DOHH2 (cell line): Measurements from ENCODE around the gene PMVK.

Source experiments
- H3F3A ChIP-seq: fragments of 200-600 bp; sonication (generic), shearing (Covaris generic); 2 replicates; pipeline ENCODE4 v1.6.0; 2016; ENCODE audit warnings: antibody characterized with exemption, mild to moderate bottlenecking; ENCODE audit not compliant: control insufficient read depth, insufficient read depth
- H3K27ac ChIP-seq: fragments of 200-600 bp; sonication (generic); 2 replicates; pipeline ENCODE4 v1.5.1; 2014; ENCODE audit warnings: low read depth, mild to moderate bottlenecking, low read length, moderate library complexity
- H3K27me3 ChIP-seq: fragments of 200-600 bp; sonication (generic); 2 replicates; pipeline ENCODE4 v1.6.1; 2014; ENCODE audit warnings: mild to moderate bottlenecking, low read length, mixed read lengths; ENCODE audit not compliant: control insufficient read depth
- H3K36me3 ChIP-seq: fragments of 200-600 bp; sonication (generic); 2 replicates; pipeline ENCODE4 v1.6.1; 2014; ENCODE audit warnings: mild to moderate bottlenecking, low read length, moderate library complexity, mixed read lengths; ENCODE audit not compliant: control insufficient read depth
- H3K4me1 ChIP-seq: fragments of 200-600 bp; sonication (generic); 2 replicates; pipeline ENCODE4 v1.6.1; 2014; ENCODE audit warnings: mild to moderate bottlenecking, low read length, mixed read lengths; ENCODE audit not compliant: control insufficient read depth
- H3K4me2 ChIP-seq: fragments of 200-600 bp; sonication (generic); 2 replicates; pipeline ENCODE4 v1.6.0; 2014; ENCODE audit warnings: mild to moderate bottlenecking, low read length, moderate library complexity
- H3K4me3 ChIP-seq: fragments of 200-600 bp; sonication (generic); 2 replicates; pipeline ENCODE4 v1.5.1; 2014; ENCODE audit warnings: mild to moderate bottlenecking, low read length, mixed read lengths
- H3K79me2 ChIP-seq: fragments of 200-600 bp; sonication (generic); 2 replicates; pipeline ENCODE4 v1.6.1; 2014; ENCODE audit warnings: mild to moderate bottlenecking, low read length, mixed read lengths; ENCODE audit not compliant: control insufficient read depth
- H3K9me2 ChIP-seq: fragments of 200-600 bp; sonication (generic); replicated peaks from 2 replicates; pipeline ENCODE4 v1.6.1; 2014; ENCODE audit warnings: mild to moderate bottlenecking, low read length, mixed read lengths; ENCODE audit not compliant: control insufficient read depth
- H3K9me3 ChIP-seq: fragments of 200-600 bp; sonication (generic); 2 replicates; pipeline ENCODE4 v1.6.1; 2014; ENCODE audit warnings: antibody characterized with exemption, low read length, mixed read lengths; ENCODE audit not compliant: control insufficient read depth, insufficient read depth
- H4K20me1 ChIP-seq: fragments of 200-600 bp; sonication (generic); 2 replicates; pipeline ENCODE4 v1.6.0; 2014; ENCODE audit warnings: low read depth, mild to moderate bottlenecking, antibody characterized with exemption, low read length, moderate library complexity; ENCODE audit not compliant: control insufficient read depth, insufficient read depth
- EZH2phosphoT487 ChIP-seq: fragments of 200-600 bp; sonication (generic); IDR thresholded peaks from 2 replicates; pipeline ENCODE4 v1.6.1; 2017; ENCODE audit warnings: borderline replicate concordance, mild to moderate bottlenecking, antibody characterized with exemption, low read length, moderate library complexity, mixed read lengths
- TF ChIP-seq, protein P1 (sequence below): fragments of 200-600 bp; sonication (generic); IDR thresholded peaks from one replicate; pipeline ENCODE4 v1.5.1; 2014; ENCODE audit warnings: antibody characterized with exemption, mild to moderate bottlenecking, low read depth, low read length; ENCODE audit not compliant: poor library complexity, severe bottlenecking

The PMVK gene

DNA sequence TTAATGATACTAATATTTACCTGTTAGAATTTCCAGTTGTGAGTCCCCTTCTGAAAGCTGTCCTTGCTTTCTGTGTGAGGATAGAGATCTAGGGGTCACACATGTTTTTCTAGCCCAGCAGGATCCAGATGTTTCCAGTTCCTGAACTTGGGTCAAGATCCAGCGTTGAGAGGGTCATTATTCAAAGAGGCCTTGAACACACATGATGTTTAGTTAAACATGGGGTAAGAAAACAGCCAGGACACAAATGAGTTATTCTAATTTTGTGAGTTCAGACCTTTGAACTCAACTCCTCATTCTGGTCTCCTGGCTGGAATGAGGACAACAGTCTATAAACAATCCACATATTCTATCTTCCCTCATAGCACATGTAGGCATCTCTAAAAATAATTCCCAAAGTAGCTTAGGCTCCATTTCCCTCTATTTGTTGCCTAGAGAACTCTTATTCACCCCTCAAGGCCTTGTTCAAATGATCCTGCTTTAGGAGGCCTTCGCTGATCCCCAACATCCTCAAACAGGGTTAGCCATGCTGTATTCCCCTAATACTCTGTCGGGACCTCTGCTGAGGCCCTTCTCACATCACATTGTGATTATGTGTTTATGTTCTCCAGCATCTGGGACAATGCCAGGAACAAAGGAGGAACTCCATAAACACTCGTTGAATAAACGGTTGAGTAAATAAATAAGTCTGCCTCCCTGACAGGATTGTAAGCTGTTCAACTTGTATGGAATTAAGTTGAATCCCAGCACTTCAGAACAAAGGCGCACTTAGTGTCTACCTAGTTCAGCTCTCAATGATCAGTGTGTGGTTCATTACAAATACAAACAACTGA is 51.4 kb downstream of the PMVK start:
- Histone ChIP-seq H3K4me1 (peaks cover 7% of the 10 kb centered on the region; the same call in 1 of the 2 replicates), H3K4me3 (no peak overlapping the region), H3K79me2 (no peaks in the 10 kb centered on the region), H3F3A (no peaks in the 10 kb centered on the region), H3K9me3 (no peaks in the 10 kb centered on the region), H3K27me3 (no peaks in the 10 kb centered on the region), H3K4me2 (no peak overlapping the region), H3K9me2 (no peaks in the 10 kb centered on the region), H4K20me1 (no peaks in the 10 kb centered on the region), H3K27ac (no peak overlapping the region), H3K36me3 (no peaks in the 10 kb centered on the region)
- TF ChIP-seq, protein P1, sequence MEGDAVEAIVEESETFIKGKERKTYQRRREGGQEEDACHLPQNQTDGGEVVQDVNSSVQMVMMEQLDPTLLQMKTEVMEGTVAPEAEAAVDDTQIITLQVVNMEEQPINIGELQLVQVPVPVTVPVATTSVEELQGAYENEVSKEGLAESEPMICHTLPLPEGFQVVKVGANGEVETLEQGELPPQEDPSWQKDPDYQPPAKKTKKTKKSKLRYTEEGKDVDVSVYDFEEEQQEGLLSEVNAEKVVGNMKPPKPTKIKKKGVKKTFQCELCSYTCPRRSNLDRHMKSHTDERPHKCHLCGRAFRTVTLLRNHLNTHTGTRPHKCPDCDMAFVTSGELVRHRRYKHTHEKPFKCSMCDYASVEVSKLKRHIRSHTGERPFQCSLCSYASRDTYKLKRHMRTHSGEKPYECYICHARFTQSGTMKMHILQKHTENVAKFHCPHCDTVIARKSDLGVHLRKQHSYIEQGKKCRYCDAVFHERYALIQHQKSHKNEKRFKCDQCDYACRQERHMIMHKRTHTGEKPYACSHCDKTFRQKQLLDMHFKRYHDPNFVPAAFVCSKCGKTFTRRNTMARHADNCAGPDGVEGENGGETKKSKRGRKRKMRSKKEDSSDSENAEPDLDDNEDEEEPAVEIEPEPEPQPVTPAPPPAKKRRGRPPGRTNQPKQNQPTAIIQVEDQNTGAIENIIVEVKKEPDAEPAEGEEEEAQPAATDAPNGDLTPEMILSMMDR = no peak
- no peak for TF ChIP-seq EZH2phosphoT487

DNA sequence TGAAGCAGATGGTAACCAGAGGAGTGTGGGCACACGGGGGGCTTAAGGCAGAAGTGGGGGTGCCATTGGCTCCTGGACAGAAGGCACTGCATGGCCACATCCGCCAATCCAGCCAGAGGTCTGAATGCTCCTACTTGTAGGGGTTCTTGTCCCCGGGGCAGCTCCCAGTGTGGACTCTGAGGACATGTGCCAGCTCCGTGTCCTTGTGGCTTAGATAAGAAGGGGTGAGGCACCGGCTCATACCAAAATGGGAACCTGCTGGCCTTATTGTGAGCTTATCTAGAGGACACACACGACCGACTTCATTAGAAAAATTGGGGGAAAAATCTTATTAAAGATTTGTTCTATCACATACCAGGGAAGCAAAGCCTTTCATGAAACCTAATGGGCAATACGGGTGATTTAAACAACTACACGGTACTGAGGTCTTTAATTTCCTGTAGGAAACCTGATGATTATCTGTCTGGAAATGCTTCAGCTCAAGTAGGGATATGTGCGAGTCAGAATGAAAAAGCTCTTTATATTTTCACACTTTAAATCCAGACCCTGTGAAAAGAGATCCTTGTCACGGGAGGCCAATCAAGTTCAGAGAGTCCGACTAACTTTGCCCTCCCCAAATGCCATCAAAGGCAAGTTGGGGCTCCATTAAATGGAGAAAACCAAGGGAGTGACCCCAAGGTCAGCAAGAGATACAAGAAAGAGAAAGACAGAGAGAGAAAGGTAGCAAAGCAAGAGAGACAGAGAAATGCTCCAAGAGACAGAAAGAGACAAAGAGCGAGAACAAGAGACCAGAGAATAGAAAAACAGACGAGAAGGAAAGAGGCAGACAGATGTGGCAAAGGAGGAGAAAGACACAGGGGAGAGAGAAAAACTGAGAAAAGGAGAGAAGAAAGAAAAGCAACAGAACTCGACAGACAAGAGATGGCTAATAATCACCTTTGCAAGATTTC is 52.3 kb downstream of the PMVK start:
- H3K4me1 ChIP-seq = peaks cover 7% of the 10 kb centered on the region; the same call in 1 of the 2 replicates
- H3K4me2 ChIP-seq = no peak overlapping the region
- no peak overlapping the region for H3K4me3 ChIP-seq
- H3K9me2 ChIP-seq = no peaks in the 10 kb centered on the region
- no peak overlapping the region for H3K27ac ChIP-seq
- no peaks in the 10 kb centered on the region for H3K9me3 ChIP-seq
- H3F3A ChIP-seq = no peaks in the 10 kb centered on the region
- no peaks in the 10 kb centered on the region for H3K79me2 ChIP-seq
- no peaks in the 10 kb centered on the region for H3K36me3 ChIP-seq
- H4K20me1 ChIP-seq = no peaks in the 10 kb centered on the region
- no peak for TF ChIP-seq EZH2phosphoT487
- TF ChIP-seq, protein P1 = no peak
- H3K27me3 ChIP-seq = no peaks in the 10 kb centered on the region

DNA sequence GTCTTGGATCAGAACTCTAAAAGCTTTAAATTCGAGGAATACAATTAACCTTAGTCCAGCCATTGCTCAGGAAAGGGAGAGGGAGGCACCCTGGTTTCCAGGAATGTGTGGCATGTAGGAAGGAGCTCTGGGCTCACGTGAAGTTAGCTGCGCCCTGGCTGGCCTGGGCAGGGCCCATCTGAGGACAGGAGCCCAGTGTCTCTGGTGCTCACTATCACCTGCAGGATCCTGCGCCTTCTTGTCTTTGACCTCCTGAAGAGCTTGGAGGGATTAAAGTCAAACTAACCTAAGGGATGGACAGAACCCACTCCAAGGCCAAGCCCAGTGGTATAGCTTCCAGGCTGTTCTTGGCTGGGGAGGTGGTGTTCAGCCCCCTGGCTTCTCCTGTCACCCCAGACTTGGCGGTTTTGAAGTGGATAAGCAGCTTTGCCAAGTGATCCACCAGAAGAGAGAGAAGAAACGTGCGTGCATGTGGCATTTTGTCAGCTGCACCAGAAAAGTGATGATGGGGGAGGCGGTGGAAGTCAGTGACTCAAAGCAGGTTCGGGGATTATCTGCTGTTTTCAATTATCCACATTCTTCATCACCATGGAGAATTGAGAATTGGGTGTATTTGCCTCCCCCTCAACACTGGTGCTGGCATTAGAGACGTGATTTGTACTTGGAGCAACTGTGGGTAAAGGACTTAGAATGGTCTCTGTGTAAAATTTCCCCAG is 54.5 kb downstream of the PMVK start:
- no peak for TF ChIP-seq EZH2phosphoT487
- TF ChIP-seq, protein P1 = no peak
- H3K4me2 ChIP-seq = no peak overlapping the region
- no peaks in the 10 kb centered on the region for H3K9me3 ChIP-seq
- H3K27me3 ChIP-seq = no peaks in the 10 kb centered on the region
- peaks cover 17% of the 10 kb centered on the region for H3K4me1 ChIP-seq
- no peaks in the 10 kb centered on the region for H3F3A ChIP-seq
- H3K79me2 ChIP-seq = no peaks in the 10 kb centered on the region
- H3K9me2 ChIP-seq = no peaks in the 10 kb centered on the region
- no peaks in the 10 kb centered on the region for H4K20me1 ChIP-seq
- H3K27ac ChIP-seq = no peak overlapping the region
- H3K4me3 ChIP-seq = no peak overlapping the region
- H3K36me3 ChIP-seq = no peaks in the 10 kb centered on the region
